Measurements from ENCODE around the gene RNF40. TPM values are rescaled to one million over a fixed set of nuclear protein-coding genes. Genes with fewer than 3 reads are reported as not detected.

Gene RNF40
- total RNA-seq, 5 donors from 2014 or later (not counting 1 experiment from before 2014, with no cell fraction given): 55.7 to 106 (median 95.9) TPM

- H3K4me3 Mint-ChIP-seq: no peak overlapping the region
- peak overlapping the region in 1 of 2 donors; percentile 31 for H3K27ac Mint-ChIP-seq
- Histone ChIP-seq H3K36me3 (ENCODE audit: control insufficient read depth in 2 of 2, extremely low read depth in 1 of 2, insufficient read depth in 1 of 2, low read length in 1 of 2) (peaks cover 32 to 90% of the 10 kb centered on the region in 2 donors), H3K4me3 (ENCODE audit: control insufficient read depth in 1 of 2, extremely low read depth in 1 of 2, low read length in 1 of 2) (no peak overlapping the region), H3K4me1 (ENCODE audit: control insufficient read depth in 1 of 2, extremely low read depth in 1 of 2, insufficient read depth in 2 of 2, low read length in 2 of 2) (no peaks in the 10 kb centered on the region), H3K9me3 (no peaks in the 10 kb centered on the region), H3K27ac (ENCODE audit: low read length) (no peak overlapping the region), H3K27me3 (replicated peaks in 1 of 2; ENCODE audit: control insufficient read depth in 2 of 2, extremely low read depth in 1 of 2, insufficient read depth in 2 of 2, low read length in 1 of 2) (no peaks in the 10 kb centered on the region)
- no peaks in the 10 kb centered on the region for H3K9me3 Mint-ChIP-seq
- DNase-seq (no peak), ATAC-seq (replicated peaks in 1 of 4) (no peak)
- ChIA-PET CTCF (no interaction called here), POLR2A (interaction anchor here in 1 of 2 donors (0.6 kb wide), 1 partner anchor 34 kb away, joined by 10 read pairs; no protein-coding TSS in a partner anchor)
- no peaks in the 10 kb centered on the region for H3K27me3 Mint-ChIP-seq
- peaks cover 9 to 26% (median 16%) of the 10 kb centered on the region in 3 donors for H3K4me1 Mint-ChIP-seq
- WGBS (ENCODE audit: insufficient coverage): 93% methylated on average over 1 of the region's 1 CpG
- H3K36me3 Mint-ChIP-seq: peaks cover 66% of the 10 kb centered on the region
These were observed 40.5 kb upstream of the RNF40 start for GRCh38 chr16:30721606-30722005.

GRCh38 chr16:30722443-30722842 is 39.7 kb upstream of the RNF40 start:
- Mint-ChIP-seq H3K27me3 (no peaks in the 10 kb centered on the region), H3K4me3 (no peak overlapping the region), H3K27ac (peak overlapping the region in 1 of 2 donors; percentile 56), H3K9me3 (no peaks in the 10 kb centered on the region), H3K4me1 (peaks cover 4 to 20% (median 12%) of the 10 kb centered on the region in 3 donors), H3K36me3 (peaks cover 62% of the 10 kb centered on the region)
- DNase-seq: no peak
- no peak overlapping the region for H3K4me3 ChIP-seq (ENCODE audit: control insufficient read depth in 1 of 2, extremely low read depth in 1 of 2, low read length in 1 of 2)
- POLR2A ChIA-PET: no interaction called here
- H3K27ac ChIP-seq (ENCODE audit: low read length): no peak overlapping the region
- no peaks in the 10 kb centered on the region for H3K27me3 ChIP-seq (replicated peaks in 1 of 2; ENCODE audit: control insufficient read depth in 2 of 2, extremely low read depth in 1 of 2, insufficient read depth in 2 of 2, low read length in 1 of 2)
- 86% methylated on average over 6 of the region's 6 CpGs for WGBS (ENCODE audit: insufficient coverage)
- H3K36me3 ChIP-seq (ENCODE audit: control insufficient read depth in 2 of 2, extremely low read depth in 1 of 2, insufficient read depth in 1 of 2, low read length in 1 of 2): peaks cover 32 to 83% of the 10 kb centered on the region in 2 donors
- ATAC-seq (replicated peaks in 1 of 4): peak in 2 of 4 experiments; percentile 9 to 45
- H3K4me1 ChIP-seq (ENCODE audit: control insufficient read depth in 1 of 2, extremely low read depth in 1 of 2, insufficient read depth in 2 of 2, low read length in 2 of 2): no peaks in the 10 kb centered on the region
- CTCF ChIA-PET: no interaction called here
- no peaks in the 10 kb centered on the region for H3K9me3 ChIP-seq

- ATAC-seq (replicated peaks in 1 of 4): no peak
- H3K27ac ChIP-seq (ENCODE audit: low read length): no peak overlapping the region
- no peaks in the 10 kb centered on the region for H3K27me3 ChIP-seq (replicated peaks in 1 of 2; ENCODE audit: control insufficient read depth in 2 of 2, extremely low read depth in 1 of 2, insufficient read depth in 2 of 2, low read length in 1 of 2)
- no peak overlapping the region for H3K4me3 ChIP-seq (ENCODE audit: control insufficient read depth in 1 of 2, extremely low read depth in 1 of 2, low read length in 1 of 2)
- ChIA-PET CTCF (no interaction called here), POLR2A (no interaction called here)
- no peaks in the 10 kb centered on the region for H3K9me3 ChIP-seq
- H3K36me3 ChIP-seq (ENCODE audit: control insufficient read depth in 2 of 2, extremely low read depth in 1 of 2, insufficient read depth in 1 of 2, low read length in 1 of 2): peaks cover 30 to 79% of the 10 kb centered on the region in 2 donors
- H3K4me1 ChIP-seq (ENCODE audit: control insufficient read depth in 1 of 2, extremely low read depth in 1 of 2, insufficient read depth in 2 of 2, low read length in 2 of 2): no peaks in the 10 kb centered on the region
- Mint-ChIP-seq H3K27me3 (no peaks in the 10 kb centered on the region), H3K9me3 (no peaks in the 10 kb centered on the region), H3K4me1 (peaks cover 4 to 20% (median 12%) of the 10 kb centered on the region in 3 donors), H3K27ac (no peak overlapping the region), H3K4me3 (no peak overlapping the region), H3K36me3 (peaks cover 62% of the 10 kb centered on the region)
- DNase-seq: no peak
- 92% methylated on average over 6 of the region's 10 CpGs for WGBS (ENCODE audit: insufficient coverage)
These were observed 39.2 kb upstream of the RNF40 start for GRCh38 chr16:30722916-30723315.

- 94% methylated on average over 12 of the region's 12 CpGs for WGBS (ENCODE audit: insufficient coverage)
- CTCF ChIA-PET: no interaction called here
- no peak for ATAC-seq (replicated peaks in 1 of 4)
- no peak overlapping the region for H3K4me3 ChIP-seq (ENCODE audit: control insufficient read depth in 1 of 2, extremely low read depth in 1 of 2, low read length in 1 of 2)
- Mint-ChIP-seq H3K36me3 (peaks cover 62% of the 10 kb centered on the region), H3K4me3 (peak overlapping the region in 1 of 3 donors; percentile 9), H3K27me3 (no peaks in the 10 kb centered on the region), H3K9me3 (no peaks in the 10 kb centered on the region), H3K27ac (no peak overlapping the region), H3K4me1 (peaks cover 4 to 20% (median 14%) of the 10 kb centered on the region in 3 donors)
- POLR2A ChIA-PET: interaction anchor here in 1 of 2 donors (0.5 kb wide), 1 partner anchor 431 kb away, joined by 5 read pairs; no protein-coding TSS in a partner anchor
- H3K36me3 ChIP-seq (ENCODE audit: control insufficient read depth in 2 of 2, extremely low read depth in 1 of 2, insufficient read depth in 1 of 2, low read length in 1 of 2): peaks cover 26 to 74% of the 10 kb centered on the region in 2 donors
- no peaks in the 10 kb centered on the region for H3K27me3 ChIP-seq (replicated peaks in 1 of 2; ENCODE audit: control insufficient read depth in 2 of 2, extremely low read depth in 1 of 2, insufficient read depth in 2 of 2, low read length in 1 of 2)
- H3K27ac ChIP-seq (ENCODE audit: low read length): no peak overlapping the region
- H3K9me3 ChIP-seq: no peaks in the 10 kb centered on the region
- no peak for DNase-seq
- H3K4me1 ChIP-seq (ENCODE audit: control insufficient read depth in 1 of 2, extremely low read depth in 1 of 2, insufficient read depth in 2 of 2, low read length in 2 of 2): no peaks in the 10 kb centered on the region
These were observed 38.3 kb upstream of the RNF40 start for GRCh38 chr16:30723725-30724355.

GRCh38 chr16:30724641-30725417 is 37.3 kb upstream of the RNF40 start:
- WGBS (ENCODE audit: insufficient coverage): 95% methylated on average over 13 of the region's 23 CpGs
- no peak for ATAC-seq (replicated peaks in 1 of 4)
- Histone ChIP-seq H3K36me3 (ENCODE audit: control insufficient read depth in 2 of 2, extremely low read depth in 1 of 2, insufficient read depth in 1 of 2, low read length in 1 of 2) (peaks cover 25 to 76% of the 10 kb centered on the region in 2 donors), H3K27ac (ENCODE audit: low read length) (no peak overlapping the region), H3K4me1 (ENCODE audit: control insufficient read depth in 1 of 2, extremely low read depth in 1 of 2, insufficient read depth in 2 of 2, low read length in 2 of 2) (no peaks in the 10 kb centered on the region), H3K4me3 (ENCODE audit: control insufficient read depth in 1 of 2, extremely low read depth in 1 of 2, low read length in 1 of 2) (no peak overlapping the region), H3K9me3 (no peaks in the 10 kb centered on the region), H3K27me3 (replicated peaks in 1 of 2; ENCODE audit: control insufficient read depth in 2 of 2, extremely low read depth in 1 of 2, insufficient read depth in 2 of 2, low read length in 1 of 2) (no peaks in the 10 kb centered on the region)
- Mint-ChIP-seq H3K4me3 (no peak overlapping the region), H3K36me3 (peaks cover 65% of the 10 kb centered on the region), H3K4me1 (peaks cover 4 to 20% (median 14%) of the 10 kb centered on the region in 3 donors), H3K27me3 (no peaks in the 10 kb centered on the region), H3K27ac (no peak overlapping the region), H3K9me3 (no peaks in the 10 kb centered on the region)
- ChIA-PET CTCF (no interaction called here), POLR2A (interaction anchor here in 1 of 2 donors (0.7 kb wide), 1 partner anchor 23 kb away, joined by 3 read pairs; no protein-coding TSS in a partner anchor)
- DNase-seq: peak in 1 of 35 experiments; percentile 41

GRCh38 chr16:30725418-30725792 is 36.7 kb upstream of the RNF40 start:
- peaks cover 63% of the 10 kb centered on the region for H3K36me3 Mint-ChIP-seq
- WGBS (ENCODE audit: insufficient coverage): no CpG with 5 or more reads among the region's 3 CpGs
- Histone ChIP-seq H3K9me3 (no peaks in the 10 kb centered on the region), H3K27me3 (replicated peaks in 1 of 2; ENCODE audit: control insufficient read depth in 2 of 2, extremely low read depth in 1 of 2, insufficient read depth in 2 of 2, low read length in 1 of 2) (no peaks in the 10 kb centered on the region), H3K36me3 (ENCODE audit: control insufficient read depth in 2 of 2, extremely low read depth in 1 of 2, insufficient read depth in 1 of 2, low read length in 1 of 2) (peaks cover 24 to 75% of the 10 kb centered on the region in 2 donors), H3K4me3 (ENCODE audit: control insufficient read depth in 1 of 2, extremely low read depth in 1 of 2, low read length in 1 of 2) (no peak overlapping the region), H3K27ac (ENCODE audit: low read length) (no peak overlapping the region), H3K4me1 (ENCODE audit: control insufficient read depth in 1 of 2, extremely low read depth in 1 of 2, insufficient read depth in 2 of 2, low read length in 2 of 2) (no peaks in the 10 kb centered on the region)
- peaks cover 4 to 20% (median 9%) of the 10 kb centered on the region in 3 donors for H3K4me1 Mint-ChIP-seq
- CTCF ChIA-PET: no interaction called here
- no peak overlapping the region for H3K4me3 Mint-ChIP-seq
- DNase-seq (no peak), ATAC-seq (replicated peaks in 1 of 4) (no peak)
- H3K27ac Mint-ChIP-seq: no peak overlapping the region
- no peaks in the 10 kb centered on the region for H3K9me3 Mint-ChIP-seq
- no peaks in the 10 kb centered on the region for H3K27me3 Mint-ChIP-seq
- POLR2A ChIA-PET: interaction anchor here in 1 of 2 donors (0.7 kb wide), 1 partner anchor 24 kb away, joined by 3 read pairs; no protein-coding TSS in a partner anchor
